HG02870 (cell line): Measurements from ENCODE around the gene R3HDM4.
"Not testable (repeated sequence)": the region's sequence is repeated elsewhere in the genome, so short reads cannot be mapped to it uniquely, and the experiment has no call there.

ENCODE experiments used
- ATAC-seq: cut with Tn5 transposase; IDR thresholded peaks from one replicate; pipeline ENCODE4 v1.9.1; 2021; ENCODE audit warnings: mild to moderate bottlenecking, moderate library complexity; ENCODE audit not compliant: unreplicated experiment

Gene R3HDM4

DNA sequence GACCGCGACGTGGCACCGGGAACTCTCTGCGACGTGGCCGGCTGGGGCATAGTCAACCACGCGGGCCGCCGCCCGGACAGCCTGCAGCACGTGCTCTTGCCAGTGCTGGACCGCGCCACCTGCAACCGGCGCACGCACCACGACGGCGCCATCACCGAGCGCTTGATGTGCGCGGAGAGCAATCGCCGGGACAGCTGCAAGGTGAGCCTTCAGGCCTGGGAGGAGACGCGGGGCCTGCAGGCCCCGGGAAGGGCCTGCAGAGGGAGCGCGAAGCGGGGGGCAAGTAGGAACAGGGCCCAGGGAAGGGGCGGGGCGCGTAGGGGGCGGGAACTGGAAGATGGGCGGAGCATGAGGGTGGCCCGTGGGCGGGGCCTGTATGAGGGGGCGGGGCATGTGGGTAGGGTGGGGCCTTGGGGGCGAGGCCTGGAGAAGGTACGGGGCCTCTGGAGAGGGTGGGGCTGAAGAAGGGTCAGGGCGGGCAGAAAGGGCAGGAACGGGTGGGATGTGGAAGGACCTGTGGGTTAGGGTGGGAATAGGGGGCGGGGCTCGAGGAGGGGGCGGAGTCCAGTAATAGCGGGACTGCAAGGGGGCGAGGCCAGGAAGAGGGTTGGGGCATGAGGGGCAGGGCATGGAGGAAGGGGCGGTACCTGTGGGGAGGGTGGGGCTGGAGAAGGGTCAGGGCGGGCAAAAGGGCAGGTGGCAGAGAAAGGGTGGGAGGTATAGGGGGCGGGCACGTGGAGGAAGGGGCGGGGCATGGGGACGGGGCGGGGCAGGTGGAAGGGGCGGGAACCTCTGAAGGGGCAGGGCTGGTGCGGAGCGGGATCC is 51.1 kb downstream of the R3HDM4 start:
- ATAC-seq: no peak

DNA sequence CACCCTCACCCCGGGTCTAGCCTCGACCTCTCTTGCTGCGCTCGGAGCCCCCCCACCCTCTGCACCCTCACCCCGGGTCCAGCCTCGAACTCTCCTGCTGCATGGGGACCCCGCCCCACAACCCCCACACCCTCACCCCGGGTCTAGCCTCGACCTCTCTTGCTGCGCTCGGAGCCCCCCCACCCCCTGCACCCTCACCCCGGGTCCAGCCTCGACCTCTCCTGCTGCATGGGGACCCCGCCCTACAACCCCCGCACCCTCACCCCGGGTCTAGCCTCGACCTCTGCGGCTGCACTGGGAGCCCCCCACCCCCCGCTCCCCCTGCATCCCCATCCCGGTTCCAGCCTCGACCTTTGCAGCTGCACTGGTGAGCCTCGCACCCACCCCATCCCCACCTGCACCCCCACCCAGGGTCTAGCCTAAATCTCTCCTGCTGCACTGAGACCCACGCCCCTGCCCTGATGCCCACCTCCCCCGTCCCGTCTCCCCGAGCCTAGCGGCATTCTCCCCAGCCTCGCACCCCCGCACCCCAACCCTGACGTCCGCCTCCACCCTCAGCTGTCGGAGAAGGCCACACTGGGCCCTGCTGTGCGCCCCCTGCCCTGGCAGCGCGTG is 51.8 kb downstream of the R3HDM4 start:
- no peak for ATAC-seq

DNA sequence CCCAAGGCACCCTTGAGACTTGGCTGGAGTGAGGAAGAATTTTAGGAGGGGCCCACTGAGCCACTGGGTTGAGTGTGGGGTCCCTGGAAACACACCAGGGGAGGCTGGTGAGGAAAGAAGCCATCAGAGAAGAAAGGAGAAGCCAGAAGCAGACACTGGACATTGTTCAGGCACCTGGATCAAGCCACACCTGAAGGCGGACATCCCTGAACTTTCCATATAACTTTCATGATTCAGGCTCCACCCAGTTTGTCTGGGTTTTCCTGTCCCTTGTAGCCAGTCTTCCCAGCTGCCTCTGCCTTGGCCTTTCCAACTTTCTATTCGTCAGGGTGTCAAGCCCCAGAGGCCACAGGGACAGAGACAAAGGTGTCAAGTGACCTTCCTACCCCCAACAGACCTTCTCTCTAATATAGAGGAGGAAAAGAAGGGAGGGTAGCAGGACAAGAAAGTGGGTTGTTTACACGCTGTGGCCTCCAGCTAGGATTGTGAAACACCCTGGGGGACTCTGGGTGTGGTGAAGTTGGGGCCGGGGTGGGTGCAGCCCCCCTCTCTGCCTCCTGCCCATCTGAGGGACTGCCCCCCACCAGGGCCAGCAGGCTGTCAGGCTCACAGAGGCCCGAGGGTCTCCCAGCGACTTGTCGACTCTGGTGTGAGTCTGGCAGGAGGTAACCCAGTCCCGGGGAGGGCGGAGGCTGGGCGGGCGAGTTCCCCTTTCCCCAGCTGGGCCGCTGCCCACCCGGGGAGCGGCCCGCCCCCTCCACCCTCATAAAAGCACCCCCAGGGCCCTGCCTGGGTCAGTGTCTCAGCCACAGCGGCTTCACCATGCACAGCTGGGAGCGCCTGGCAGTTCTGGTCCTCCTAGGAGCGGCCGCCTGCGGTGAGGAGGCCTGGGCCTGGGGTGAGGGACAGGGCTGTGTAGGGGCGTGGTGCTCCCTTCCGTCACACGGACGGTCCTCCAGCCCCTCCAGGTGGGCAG is 53.9 kb downstream of the R3HDM4 start, which contains the start of gene CFD:
CFD (plus strand) TSS at position 797 of the 976 bp plus-strand sequence; CDS start at position 823, 26 bp downstream.
- no peak for ATAC-seq

DNA sequence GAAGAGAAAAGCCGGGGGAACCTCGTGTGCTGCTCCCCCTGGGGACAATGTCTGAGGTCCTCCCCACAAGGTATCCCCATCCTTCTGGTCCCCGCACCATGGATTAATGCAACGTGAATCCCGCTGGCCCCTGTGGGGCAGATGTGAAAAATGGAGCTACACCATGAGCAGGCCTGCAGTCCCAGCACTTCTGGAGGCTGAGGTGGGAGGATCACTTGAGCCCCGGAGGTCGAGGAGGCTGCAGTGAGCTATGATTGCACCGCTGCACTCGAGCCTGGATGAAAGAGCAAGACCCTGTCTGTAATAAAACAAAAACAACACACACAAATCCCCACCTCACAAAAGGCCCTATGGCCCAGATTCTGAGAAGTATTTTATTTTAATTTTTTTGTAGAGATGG is 54.7 kb downstream of the R3HDM4 start:
- ATAC-seq: no peak

DNA sequence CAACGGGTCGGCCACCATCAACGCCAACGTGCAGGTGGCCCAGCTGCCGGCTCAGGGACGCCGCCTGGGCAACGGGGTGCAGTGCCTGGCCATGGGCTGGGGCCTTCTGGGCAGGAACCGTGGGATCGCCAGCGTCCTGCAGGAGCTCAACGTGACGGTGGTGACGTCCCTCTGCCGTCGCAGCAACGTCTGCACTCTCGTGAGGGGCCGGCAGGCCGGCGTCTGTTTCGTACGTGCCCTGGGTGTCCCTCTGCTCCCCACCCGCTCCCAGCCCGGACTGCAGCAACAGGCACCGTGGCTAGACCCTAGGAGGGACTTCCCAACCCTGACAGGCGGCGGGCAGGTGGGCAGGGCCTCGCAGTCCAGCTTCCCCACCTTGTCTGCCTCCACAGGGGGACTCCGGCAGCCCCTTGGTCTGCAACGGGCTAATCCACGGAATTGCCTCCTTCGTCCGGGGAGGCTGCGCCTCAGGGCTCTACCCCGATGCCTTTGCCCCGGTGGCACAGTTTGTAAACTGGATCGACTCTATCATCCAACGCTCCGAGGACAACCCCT is 57.4 kb downstream of the R3HDM4 start:
- no peak for ATAC-seq

DNA sequence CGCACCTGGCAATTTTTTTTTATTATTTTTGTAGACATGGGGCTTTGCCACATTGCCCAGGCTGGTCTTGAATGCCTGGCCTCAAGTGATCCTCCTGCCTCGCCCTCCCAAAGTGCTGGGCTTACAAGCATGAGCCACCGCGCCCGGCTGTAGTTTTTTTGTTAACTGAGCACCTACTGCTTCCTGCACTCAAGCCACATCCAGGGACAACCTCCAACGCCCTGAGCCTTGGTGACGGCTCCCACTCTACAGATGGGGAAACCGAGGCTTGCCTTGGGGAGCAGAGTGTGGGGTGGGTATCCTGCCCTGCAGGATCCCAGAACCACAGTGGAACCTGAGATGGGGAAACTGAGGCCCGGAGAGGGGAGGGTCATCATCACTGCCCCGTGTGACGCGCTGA is 57.9 kb downstream of the R3HDM4 start:
- no peak for ATAC-seq

DNA sequence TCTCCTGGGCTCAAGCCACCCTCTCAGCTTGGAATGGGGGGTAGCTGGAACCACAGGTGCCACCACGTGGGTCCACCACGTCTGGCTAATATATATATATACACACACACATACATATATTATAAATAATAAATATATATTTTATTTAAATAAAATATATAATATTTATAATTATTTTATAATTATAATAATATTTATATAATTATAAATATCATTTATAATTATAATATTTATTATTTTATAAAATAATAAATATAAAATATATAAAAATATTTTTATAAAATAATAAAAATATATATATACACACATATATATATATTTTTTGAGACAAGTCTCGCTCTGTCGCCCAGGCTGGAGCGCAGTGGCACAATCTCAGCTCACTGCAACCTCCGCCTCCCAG is 58.5 kb downstream of the R3HDM4 start:
- no peak for ATAC-seq

DNA sequence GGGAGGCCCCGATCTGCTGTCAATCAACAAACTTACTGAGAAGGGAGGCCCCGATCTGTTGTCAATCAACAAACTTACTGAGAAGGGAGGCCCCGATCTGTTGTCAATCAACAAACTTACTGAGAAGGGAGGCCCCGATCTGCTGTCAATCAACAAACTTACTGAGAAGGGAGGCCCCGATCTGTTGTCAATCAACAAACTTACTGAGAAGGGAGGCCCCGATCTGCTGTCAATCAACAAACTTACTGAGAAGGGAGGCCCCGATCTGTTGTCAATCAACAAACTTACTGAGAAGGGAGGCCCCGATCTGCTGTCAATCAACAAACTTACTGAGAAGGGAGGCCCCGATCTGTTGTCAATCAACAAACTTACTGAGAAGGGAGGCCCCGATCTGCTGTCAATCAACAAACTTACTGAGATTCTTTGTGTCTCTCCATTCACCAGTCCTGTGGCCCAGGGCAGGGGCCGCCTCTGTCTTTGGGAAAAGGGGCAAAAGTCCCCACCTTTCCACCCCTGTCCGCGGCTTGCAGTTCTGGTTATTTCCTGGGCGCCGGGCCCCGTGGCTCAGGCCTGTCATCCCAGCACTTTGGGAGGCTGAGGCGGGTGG is 59.3 kb downstream of the R3HDM4 start:
- ATAC-seq: not testable (repeated sequence)

DNA sequence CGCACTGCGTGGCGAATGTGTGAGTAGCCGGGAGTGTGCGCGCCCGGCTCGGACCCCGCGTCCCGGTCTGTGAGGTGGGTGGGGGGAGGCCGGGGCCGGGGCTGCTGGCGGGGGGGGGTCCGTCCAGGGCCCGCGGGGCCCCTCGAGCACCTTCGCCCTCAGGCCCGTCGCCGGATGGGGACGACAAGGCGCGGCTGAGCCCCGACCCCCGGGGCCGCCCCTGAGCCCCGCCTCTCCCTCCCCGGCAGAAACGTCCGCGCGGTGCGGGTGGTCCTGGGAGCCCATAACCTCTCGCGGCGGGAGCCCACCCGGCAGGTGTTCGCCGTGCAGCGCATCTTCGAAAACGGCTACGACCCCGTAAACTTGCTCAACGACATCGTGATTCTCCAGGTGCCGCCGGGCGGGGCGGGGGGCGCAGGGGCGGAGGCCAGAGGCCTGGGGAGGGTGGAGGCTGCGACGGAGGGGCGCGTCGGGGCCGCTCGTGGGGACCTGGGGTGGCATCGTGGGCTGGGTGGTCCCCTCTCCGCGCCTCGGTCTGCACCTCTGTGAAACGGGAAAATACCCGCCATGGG is 59.9 kb downstream of the R3HDM4 start:
- ATAC-seq: no peak

DNA sequence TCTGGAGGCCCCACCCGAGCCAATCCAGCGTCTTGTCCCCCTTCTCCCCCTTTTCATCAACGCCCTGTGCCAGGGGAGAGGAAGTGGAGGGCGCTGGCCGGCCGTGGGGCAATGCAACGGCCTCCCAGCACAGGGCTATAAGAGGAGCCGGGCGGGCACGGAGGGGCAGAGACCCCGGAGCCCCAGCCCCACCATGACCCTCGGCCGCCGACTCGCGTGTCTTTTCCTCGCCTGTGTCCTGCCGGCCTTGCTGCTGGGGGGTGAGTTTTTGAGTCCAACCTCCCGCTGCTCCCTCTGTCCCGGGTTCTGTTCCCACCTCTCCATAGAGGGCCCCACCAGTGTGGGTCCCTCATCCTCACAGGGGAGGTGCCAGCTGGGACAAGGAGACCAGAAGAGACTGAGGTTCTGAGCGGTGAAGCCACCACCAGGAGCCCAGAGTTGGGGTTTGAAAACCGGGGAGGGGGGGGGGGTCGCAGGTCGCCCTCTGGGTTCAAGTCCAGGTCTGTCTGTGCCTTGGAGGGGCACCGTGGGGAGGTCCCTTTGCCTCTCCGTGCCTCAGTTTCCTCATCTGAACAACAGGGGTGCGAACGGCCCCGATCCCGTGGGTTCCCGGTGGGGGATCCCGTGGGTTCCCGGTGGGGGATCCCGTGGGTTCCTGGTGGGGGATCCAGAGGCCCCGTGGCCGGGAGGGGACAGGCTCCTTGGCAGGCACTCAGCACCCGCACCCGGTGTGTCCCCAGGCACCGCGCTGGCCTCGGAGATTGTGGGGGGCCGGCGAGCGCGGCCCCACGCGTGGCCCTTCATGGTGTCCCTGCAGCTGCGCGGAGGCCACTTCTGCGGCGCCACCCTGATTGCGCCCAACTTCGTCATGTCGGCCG is 60.6 kb downstream of the R3HDM4 start, which contains the start of gene ELANE:
ELANE (plus strand) TSS at position 168 of the 878 bp plus-strand sequence; CDS start at position 194, 26 bp downstream.
- ATAC-seq: no peak

DNA sequence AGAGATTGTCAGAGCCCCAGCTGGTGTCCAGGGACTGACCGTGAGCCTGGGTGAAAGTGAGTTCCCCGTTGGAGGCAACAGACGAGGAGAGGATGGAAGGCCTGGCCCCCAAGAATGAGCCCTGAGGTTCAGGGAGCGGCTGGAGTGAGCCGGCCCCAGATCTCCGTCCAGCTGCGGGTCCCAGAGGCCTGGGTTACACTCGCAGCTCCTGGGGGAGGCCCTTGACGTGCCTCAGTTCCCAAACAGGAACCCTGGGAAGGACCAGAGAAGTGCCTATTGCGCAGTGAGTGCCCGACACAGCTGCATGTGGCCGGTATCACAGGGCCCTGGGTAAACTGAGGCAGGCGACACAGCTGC is 62.1 kb downstream of the R3HDM4 start:
- ATAC-seq: no peak

DNA sequence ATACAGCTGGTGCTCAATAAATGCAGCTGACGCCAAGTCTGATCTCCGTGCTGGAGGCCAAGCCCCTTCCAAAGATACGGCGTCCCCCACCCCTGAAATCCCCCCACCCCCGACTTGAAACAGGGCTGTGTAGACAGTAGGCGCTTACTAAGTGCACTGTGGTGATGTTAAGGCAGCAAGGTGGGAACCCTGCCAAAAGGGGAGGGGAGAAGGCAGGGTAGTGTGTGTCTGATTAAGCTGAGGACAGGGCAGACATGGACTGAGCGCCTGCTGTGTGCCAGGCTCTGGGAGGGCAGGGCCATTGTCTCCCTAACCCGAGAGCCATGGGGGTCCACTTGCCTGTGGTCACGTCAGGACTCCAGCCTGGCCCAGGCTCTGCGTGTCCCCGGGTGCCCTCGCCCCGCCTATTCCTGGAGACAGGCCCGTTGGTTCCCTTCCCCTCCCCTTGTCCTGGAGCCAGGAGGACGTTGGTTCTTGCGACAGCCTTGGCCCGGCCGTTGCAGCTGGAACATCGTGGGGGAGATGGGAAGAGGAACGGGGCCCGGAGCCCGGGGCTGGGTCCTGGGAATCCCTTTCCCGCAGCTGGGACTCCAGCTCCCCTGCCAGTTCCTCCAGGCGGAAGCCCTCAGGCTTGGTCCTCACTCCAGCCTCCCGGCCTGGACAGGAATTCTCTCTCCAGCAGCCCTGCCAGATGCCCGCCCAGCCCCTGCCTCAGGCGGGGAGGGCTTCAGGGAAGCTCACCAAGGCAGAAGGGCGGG is 62.6 kb downstream of the R3HDM4 start:
- ATAC-seq: no peak

DNA sequence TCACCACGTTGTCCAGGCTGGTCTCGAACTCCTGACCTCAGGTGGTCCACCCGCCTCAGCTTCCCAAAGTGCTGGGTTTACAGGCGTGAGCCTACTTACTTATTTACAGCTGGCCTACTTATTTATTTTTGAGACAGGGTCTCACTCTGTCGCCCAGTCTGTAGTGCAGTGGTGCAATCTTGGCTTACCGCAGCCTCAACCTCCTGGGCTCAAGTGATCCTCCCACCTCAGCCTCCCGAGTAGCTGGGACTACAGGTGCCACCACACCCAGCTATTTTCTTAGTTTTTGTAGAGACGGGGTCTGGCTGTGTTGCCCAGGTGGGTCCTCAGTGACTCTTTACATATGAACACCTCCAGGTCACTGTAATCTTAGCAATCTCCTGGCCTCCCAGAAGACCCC is 63.8 kb downstream of the R3HDM4 start:
- ATAC-seq: not testable (repeated sequence)

DNA sequence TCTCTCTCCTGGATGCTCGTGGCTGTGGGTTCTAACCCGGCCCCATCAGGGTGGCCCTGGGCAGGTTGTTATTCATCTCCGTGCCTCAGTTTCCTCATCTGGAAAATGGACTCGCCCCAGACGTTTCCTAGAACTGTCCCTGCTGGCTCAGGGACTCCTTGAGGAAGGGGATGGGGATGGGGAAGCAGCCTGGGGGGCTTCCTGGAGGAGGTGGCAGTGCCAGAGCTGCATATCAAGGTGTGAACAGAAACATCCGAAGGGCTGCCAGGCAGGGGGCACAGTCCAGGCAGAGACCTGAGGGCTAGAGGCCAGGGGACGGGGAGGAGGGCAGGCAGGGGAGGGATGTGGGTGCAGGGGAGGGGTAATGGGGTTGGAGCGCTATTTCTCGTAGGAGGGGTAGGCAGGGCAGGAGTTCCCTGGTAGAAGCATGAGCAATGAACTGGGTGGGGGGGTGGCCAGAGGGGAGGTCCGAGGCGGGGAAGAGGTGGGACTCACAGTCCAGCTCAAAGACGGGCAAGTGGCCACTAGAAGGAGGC is 64.6 kb downstream of the R3HDM4 start:
- no peak for ATAC-seq
